WTC11 (cell line): ENCODE measurements around the gene CLEC17A. TPM values are rescaled to one million over a fixed set of nuclear protein-coding genes. Genes with fewer than 3 reads are reported as not detected.

ENCODE experiments used
- ATAC-seq: fragments of 200-7000 bp; cut with Tn5 transposase; 2 replicates; pipeline ENCODE4 v1.10.0; 2021; ENCODE audit warnings: mild to moderate bottlenecking, moderate library complexity
- CTCF ChIA-PET: fragments of 300-600 bp; sonication (Branson Sonifier 250); formaldehyde crosslinking; loops from one replicate; lab custom pipeline; 2021; ENCODE audit warnings: antibody characterized with exemption; lab: Charles Lee
- POLR2A ChIA-PET: fragments of 350-600 bp; sonication (Branson Sonifier 250); formaldehyde crosslinking; loops from one replicate; lab custom pipeline; 2021; ENCODE audit warnings: antibody characterized with exemption; lab: Charles Lee
- DNase-seq: peaks from one replicate; pipeline ENCODE4 v3.0.0; 2021; ENCODE audit warnings: low spot score
- H3K27ac Mint-ChIP-seq: 2 replicates; pipeline ENCODE4 v1.8.0; 2021; ENCODE audit warnings: mixed read lengths
- H3K27me3 Mint-ChIP-seq: 2 replicates; pipeline ENCODE4 v1.8.0; 2021; ENCODE audit warnings: low read depth, mild to moderate bottlenecking, moderate library complexity, mixed read lengths
- H3K36me3 Mint-ChIP-seq: 2 replicates; pipeline ENCODE4 v1.8.0; 2021; ENCODE audit warnings: mixed read lengths
- H3K4me1 Mint-ChIP-seq: 2 replicates; pipeline ENCODE4 v1.8.0; 2022; ENCODE audit warnings: mixed read lengths
- H3K4me3 Mint-ChIP-seq: 2 replicates; pipeline ENCODE4 v1.8.0; 2021; ENCODE audit warnings: mild to moderate bottlenecking, moderate library complexity, mixed read lengths
- H3K9me3 Mint-ChIP-seq: 2 replicates; pipeline ENCODE4 v1.8.0; 2021; ENCODE audit warnings: mixed read lengths
- FOXJ3 ChIP-seq: sonication (generic); formaldehyde crosslinking; IDR thresholded peaks from 2 replicates; pipeline ENCODE4 v1.9.0; 2021; ENCODE audit warnings: missing genetic modification reagents, mild to moderate bottlenecking, borderline replicate concordance
- FOXK1 ChIP-seq: sonication (generic); formaldehyde crosslinking; IDR thresholded peaks from 2 replicates; pipeline ENCODE4 v1.8.0; 2022; ENCODE audit warnings: mild to moderate bottlenecking, moderate library complexity, missing genetic modification reagents
- JUN ChIP-seq: sonication (generic); formaldehyde crosslinking; IDR thresholded peaks from 2 replicates; pipeline ENCODE4 v1.8.0; 2023; ENCODE audit warnings: mild to moderate bottlenecking, missing genetic modification reagents
- MXD4 ChIP-seq: fragments of 250-450 bp; sonication (Bioruptor Pico); IDR thresholded peaks from 2 replicates; pipeline ENCODE4 v1.8.0; 2021; ENCODE audit warnings: mild to moderate bottlenecking, moderate library complexity, borderline replicate concordance
- NFATC4 ChIP-seq: fragments of 250-450 bp; sonication (Bioruptor Pico); IDR thresholded peaks from 2 replicates; pipeline ENCODE4 v1.9.0; 2021; ENCODE audit warnings: mild to moderate bottlenecking
- NFE2L1 ChIP-seq: sonication (generic); formaldehyde crosslinking; IDR thresholded peaks from 2 replicates; pipeline ENCODE4 v1.8.1; 2023; ENCODE audit warnings: missing genetic modification reagents
- RELA ChIP-seq: sonication (generic); formaldehyde crosslinking; IDR thresholded peaks from 2 replicates; pipeline ENCODE4 v1.8.1; 2022; ENCODE audit warnings: missing genetic modification reagents, mild to moderate bottlenecking, borderline replicate concordance
- RORB ChIP-seq: fragments of 250-450 bp; sonication (Bioruptor Pico); IDR thresholded peaks from 2 replicates; pipeline ENCODE4 v1.9.0; 2021; ENCODE audit warnings: mild to moderate bottlenecking
- SOX15 ChIP-seq: fragments of 250-450 bp; sonication (Bioruptor Pico); IDR thresholded peaks from 2 replicates; pipeline ENCODE4 v1.9.0; 2021; ENCODE audit warnings: mild to moderate bottlenecking
- total RNA-seq: library from RNA; stranded (reverse); gene quantifications from 3 replicates; pipeline ENCODE4 v1.2.3, GENCODE V29; 2021
- TF ChIP-seq, protein P1 (sequence below): sonication (generic); formaldehyde crosslinking; IDR thresholded peaks from 2 replicates; pipeline ENCODE4 v1.8.0; 2023; ENCODE audit warnings: missing genetic modification reagents
- TF ChIP-seq, protein P2 (sequence below): sonication (generic); formaldehyde crosslinking; IDR thresholded peaks from 2 replicates; pipeline ENCODE4 v1.8.1; 2022; ENCODE audit warnings: mild to moderate bottlenecking, missing genetic modification reagents, moderate library complexity, borderline replicate concordance
- TF ChIP-seq, protein P3 (sequence below): fragments of 250-450 bp; sonication (Bioruptor Pico); IDR thresholded peaks from 2 replicates; pipeline ENCODE4 v2.1.2; 2022; ENCODE audit warnings: mild to moderate bottlenecking, moderate library complexity
- TF ChIP-seq, protein P4 (sequence below): fragments of 250-450 bp; sonication (Bioruptor Pico); IDR thresholded peaks from 2 replicates; pipeline ENCODE4 v1.8.0; 2021; ENCODE audit warnings: mild to moderate bottlenecking
- TF ChIP-seq, protein P5 (sequence below): sonication (generic); formaldehyde crosslinking; IDR thresholded peaks from 2 replicates; pipeline ENCODE4 v1.8.1; 2022; ENCODE audit warnings: missing genetic modification reagents, borderline replicate concordance
- TF ChIP-seq, protein P6 (sequence below): sonication (generic); formaldehyde crosslinking; IDR thresholded peaks from 2 replicates; pipeline ENCODE4 v1.8.1; 2022; ENCODE audit warnings: mild to moderate bottlenecking, moderate library complexity, missing genetic modification reagents
- TF ChIP-seq, protein P7 (sequence below): fragments of 250-450 bp; sonication (Bioruptor Pico); IDR thresholded peaks from 2 replicates; pipeline ENCODE4 v1.9.0; 2021; ENCODE audit warnings: mild to moderate bottlenecking, borderline replicate concordance
- TF ChIP-seq, protein P8 (sequence below): sonication (generic); formaldehyde crosslinking; IDR thresholded peaks from 2 replicates; pipeline ENCODE4 v1.8.0; 2022; ENCODE audit warnings: mild to moderate bottlenecking, missing genetic modification reagents
- TF ChIP-seq, protein P9 (sequence below): sonication (generic); formaldehyde crosslinking; IDR thresholded peaks from 2 replicates; pipeline ENCODE4 v1.8.1; 2023; ENCODE audit warnings: mild to moderate bottlenecking, moderate library complexity, missing genetic modification reagents

The CLEC17A gene
- total RNA-seq, 1 experiment from 2014 or later = not detected

DNA sequence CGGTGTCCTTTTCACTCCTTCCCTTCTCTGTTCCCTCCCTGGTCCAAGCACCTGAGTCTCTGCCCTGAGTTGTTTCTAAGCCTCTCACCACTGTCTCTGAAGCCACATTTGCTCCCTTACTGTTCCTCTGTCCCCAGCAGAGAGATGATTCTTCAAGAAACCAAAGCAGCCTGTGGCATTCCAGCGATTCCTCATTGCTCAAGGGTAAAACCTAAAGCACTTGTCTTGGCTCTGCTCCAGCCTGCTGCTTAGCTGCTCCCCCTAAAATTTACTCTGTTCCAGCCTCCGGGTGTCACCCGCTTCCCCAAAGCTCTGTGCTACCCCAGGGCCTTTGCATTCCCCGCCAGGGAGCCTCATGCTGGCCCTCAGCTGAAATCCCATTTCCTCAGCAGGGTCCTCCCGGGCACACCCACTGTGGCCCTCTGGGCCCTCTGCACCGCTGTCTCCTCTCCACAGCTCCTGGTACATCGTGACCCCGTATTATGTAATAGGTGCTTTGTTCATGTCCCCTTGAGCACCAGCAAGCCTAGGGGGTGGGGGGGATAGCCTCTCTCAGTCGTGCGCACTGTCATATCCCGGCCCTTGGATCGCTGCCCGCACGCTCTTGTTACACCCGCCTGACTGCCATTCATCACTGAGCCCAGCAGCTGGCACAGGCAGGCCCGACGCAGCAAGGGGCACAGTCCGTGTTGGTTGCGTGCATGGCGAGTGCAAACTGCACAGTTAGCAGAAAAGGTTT lies 37.7 kb upstream of the CLEC17A start (continued):
- TF ChIP-seq, protein P1, sequence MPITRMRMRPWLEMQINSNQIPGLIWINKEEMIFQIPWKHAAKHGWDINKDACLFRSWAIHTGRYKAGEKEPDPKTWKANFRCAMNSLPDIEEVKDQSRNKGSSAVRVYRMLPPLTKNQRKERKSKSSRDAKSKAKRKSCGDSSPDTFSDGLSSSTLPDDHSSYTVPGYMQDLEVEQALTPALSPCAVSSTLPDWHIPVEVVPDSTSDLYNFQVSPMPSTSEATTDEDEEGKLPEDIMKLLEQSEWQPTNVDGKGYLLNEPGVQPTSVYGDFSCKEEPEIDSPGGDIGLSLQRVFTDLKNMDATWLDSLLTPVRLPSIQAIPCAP (CRISPR knock-in tag) = no peak
- TF ChIP-seq NFATC4 (no peak), SOX15 (CRISPR knock-in tag) (no peak), JUN (no peak)

DNA sequence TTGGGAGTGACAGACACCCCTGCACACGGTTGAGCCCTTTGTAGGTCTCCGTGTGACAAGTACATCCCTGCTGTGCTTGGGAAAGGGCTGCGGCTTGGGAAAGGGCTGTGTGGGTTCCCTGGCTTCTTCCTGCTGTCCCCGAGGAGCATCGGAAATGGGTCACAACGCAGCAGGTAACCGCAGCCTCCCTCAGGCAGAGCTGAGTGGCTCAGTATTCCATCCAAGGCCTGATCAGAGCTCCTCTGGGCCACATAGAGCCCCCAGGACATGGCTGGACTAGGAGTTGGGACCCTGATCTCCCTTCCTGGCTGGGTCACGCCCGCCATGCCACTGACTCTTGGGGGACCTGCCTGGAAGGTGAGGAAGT lies 37.2 kb upstream of the CLEC17A start:
- Mint-ChIP-seq H3K4me1 (peaks cover 6% of the 10 kb centered on the region), H3K27me3 (no peaks in the 10 kb centered on the region), H3K4me3 (no peak overlapping the region), H3K36me3 (peaks cover 7% of the 10 kb centered on the region), H3K9me3 (no peaks in the 10 kb centered on the region), H3K27ac (no peak overlapping the region)
- ATAC-seq (no peak), DNase-seq (no peak)
- ChIA-PET CTCF (interaction anchor here (1.0 kb wide), 1 partner anchor 9 kb away, joined by 3 read pairs; no protein-coding TSS in a partner anchor), POLR2A (interaction anchor here (0.5 to 0.6 kb wide), 3 partner anchors 23 to 147 kb away, joined by 3 to 5 read pairs (median 4); no protein-coding TSS in a partner anchor)
- no peak for TF ChIP-seq SOX15 (CRISPR knock-in tag)
- TF ChIP-seq NFE2L1 (CRISPR knock-in tag) = no peak
- no peak for TF ChIP-seq RORB (CRISPR knock-in tag)
- TF ChIP-seq, protein P2, sequence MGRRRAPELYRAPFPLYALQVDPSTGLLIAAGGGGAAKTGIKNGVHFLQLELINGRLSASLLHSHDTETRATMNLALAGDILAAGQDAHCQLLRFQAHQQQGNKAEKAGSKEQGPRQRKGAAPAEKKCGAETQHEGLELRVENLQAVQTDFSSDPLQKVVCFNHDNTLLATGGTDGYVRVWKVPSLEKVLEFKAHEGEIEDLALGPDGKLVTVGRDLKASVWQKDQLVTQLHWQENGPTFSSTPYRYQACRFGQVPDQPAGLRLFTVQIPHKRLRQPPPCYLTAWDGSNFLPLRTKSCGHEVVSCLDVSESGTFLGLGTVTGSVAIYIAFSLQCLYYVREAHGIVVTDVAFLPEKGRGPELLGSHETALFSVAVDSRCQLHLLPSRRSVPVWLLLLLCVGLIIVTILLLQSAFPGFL (CRISPR knock-in tag) = no peak
- TF ChIP-seq RELA = no peak
- TF ChIP-seq, protein P3, sequence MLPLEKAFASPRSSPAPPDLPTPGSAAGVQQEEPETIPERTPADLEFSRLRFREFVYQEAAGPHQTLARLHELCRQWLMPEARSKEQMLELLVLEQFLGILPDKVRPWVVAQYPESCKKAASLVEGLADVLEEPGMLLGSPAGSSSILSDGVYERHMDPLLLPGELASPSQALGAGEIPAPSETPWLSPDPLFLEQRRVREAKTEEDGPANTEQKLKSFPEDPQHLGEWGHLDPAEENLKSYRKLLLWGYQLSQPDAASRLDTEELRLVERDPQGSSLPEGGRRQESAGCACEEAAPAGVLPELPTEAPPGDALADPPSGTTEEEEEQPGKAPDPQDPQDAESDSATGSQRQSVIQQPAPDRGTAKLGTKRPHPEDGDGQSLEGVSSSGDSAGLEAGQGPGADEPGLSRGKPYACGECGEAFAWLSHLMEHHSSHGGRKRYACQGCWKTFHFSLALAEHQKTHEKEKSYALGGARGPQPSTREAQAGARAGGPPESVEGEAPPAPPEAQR = no peak
- TF ChIP-seq, protein P4, sequence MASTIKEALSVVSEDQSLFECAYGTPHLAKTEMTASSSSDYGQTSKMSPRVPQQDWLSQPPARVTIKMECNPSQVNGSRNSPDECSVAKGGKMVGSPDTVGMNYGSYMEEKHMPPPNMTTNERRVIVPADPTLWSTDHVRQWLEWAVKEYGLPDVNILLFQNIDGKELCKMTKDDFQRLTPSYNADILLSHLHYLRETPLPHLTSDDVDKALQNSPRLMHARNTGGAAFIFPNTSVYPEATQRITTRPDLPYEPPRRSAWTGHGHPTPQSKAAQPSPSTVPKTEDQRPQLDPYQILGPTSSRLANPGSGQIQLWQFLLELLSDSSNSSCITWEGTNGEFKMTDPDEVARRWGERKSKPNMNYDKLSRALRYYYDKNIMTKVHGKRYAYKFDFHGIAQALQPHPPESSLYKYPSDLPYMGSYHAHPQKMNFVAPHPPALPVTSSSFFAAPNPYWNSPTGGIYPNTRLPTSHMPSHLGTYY = no peak
- no peak for TF ChIP-seq FOXK1
- TF ChIP-seq NFATC4 = no peak
- no peak for TF ChIP-seq MXD4 (CRISPR knock-in tag)
- TF ChIP-seq FOXJ3 (CRISPR knock-in tag) = no peak
- TF ChIP-seq, protein P5, sequence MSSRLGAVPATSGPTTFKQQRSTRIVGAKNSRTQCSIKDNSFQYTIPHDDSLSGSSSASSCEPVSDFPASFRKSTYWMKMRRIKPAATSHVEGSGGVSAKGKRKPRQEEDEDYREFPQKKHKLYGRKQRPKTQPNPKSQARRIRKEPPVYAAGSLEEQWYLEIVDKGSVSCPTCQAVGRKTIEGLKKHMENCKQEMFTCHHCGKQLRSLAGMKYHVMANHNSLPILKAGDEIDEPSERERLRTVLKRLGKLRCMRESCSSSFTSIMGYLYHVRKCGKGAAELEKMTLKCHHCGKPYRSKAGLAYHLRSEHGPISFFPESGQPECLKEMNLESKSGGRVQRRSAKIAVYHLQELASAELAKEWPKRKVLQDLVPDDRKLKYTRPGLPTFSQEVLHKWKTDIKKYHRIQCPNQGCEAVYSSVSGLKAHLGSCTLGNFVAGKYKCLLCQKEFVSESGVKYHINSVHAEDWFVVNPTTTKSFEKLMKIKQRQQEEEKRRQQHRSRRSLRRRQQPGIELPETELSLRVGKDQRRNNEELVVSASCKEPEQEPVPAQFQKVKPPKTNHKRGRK (CRISPR knock-in tag) = no peak
- TF ChIP-seq, protein P6, sequence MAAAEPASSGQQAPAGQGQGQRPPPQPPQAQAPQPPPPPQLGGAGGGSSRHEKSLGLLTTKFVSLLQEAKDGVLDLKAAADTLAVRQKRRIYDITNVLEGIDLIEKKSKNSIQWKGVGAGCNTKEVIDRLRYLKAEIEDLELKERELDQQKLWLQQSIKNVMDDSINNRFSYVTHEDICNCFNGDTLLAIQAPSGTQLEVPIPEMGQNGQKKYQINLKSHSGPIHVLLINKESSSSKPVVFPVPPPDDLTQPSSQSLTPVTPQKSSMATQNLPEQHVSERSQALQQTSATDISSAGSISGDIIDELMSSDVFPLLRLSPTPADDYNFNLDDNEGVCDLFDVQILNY (CRISPR knock-in tag) = no peak
- TF ChIP-seq, protein P7, sequence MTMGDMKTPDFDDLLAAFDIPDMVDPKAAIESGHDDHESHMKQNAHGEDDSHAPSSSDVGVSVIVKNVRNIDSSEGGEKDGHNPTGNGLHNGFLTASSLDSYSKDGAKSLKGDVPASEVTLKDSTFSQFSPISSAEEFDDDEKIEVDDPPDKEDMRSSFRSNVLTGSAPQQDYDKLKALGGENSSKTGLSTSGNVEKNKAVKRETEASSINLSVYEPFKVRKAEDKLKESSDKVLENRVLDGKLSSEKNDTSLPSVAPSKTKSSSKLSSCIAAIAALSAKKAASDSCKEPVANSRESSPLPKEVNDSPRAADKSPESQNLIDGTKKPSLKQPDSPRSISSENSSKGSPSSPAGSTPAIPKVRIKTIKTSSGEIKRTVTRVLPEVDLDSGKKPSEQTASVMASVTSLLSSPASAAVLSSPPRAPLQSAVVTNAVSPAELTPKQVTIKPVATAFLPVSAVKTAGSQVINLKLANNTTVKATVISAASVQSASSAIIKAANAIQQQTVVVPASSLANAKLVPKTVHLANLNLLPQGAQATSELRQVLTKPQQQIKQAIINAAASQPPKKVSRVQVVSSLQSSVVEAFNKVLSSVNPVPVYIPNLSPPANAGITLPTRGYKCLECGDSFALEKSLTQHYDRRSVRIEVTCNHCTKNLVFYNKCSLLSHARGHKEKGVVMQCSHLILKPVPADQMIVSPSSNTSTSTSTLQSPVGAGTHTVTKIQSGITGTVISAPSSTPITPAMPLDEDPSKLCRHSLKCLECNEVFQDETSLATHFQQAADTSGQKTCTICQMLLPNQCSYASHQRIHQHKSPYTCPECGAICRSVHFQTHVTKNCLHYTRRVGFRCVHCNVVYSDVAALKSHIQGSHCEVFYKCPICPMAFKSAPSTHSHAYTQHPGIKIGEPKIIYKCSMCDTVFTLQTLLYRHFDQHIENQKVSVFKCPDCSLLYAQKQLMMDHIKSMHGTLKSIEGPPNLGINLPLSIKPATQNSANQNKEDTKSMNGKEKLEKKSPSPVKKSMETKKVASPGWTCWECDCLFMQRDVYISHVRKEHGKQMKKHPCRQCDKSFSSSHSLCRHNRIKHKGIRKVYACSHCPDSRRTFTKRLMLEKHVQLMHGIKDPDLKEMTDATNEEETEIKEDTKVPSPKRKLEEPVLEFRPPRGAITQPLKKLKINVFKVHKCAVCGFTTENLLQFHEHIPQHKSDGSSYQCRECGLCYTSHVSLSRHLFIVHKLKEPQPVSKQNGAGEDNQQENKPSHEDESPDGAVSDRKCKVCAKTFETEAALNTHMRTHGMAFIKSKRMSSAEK = no peak
- TF ChIP-seq, protein P8, sequence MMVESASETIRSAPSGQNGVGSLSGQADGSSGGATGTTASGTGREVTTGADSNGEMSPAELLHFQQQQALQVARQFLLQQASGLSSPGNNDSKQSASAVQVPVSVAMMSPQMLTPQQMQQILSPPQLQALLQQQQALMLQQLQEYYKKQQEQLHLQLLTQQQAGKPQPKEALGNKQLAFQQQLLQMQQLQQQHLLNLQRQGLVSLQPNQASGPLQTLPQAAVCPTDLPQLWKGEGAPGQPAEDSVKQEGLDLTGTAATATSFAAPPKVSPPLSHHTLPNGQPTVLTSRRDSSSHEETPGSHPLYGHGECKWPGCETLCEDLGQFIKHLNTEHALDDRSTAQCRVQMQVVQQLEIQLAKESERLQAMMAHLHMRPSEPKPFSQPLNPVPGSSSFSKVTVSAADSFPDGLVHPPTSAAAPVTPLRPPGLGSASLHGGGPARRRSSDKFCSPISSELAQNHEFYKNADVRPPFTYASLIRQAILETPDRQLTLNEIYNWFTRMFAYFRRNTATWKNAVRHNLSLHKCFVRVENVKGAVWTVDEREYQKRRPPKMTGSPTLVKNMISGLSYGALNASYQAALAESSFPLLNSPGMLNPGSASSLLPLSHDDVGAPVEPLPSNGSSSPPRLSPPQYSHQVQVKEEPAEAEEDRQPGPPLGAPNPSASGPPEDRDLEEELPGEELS (CRISPR knock-in tag) = no peak
- TF ChIP-seq, protein P9, sequence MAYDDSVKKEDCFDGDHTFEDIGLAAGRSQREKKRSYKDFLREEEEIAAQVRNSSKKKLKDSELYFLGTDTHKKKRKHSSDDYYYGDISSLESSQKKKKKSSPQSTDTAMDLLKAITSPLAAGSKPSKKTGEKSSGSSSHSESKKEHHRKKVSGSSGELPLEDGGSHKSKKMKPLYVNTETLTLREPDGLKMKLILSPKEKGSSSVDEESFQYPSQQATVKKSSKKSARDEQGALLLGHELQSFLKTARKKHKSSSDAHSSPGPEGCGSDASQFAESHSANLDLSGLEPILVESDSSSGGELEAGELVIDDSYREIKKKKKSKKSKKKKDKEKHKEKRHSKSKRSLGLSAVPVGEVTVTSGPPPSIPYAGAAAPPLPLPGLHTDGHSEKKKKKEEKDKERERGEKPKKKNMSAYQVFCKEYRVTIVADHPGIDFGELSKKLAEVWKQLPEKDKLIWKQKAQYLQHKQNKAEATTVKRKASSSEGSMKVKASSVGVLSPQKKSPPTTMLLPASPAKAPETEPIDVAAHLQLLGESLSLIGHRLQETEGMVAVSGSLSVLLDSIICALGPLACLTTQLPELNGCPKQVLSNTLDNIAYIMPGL (CRISPR knock-in tag) = no peak
